ENCODE results near the gene FAM184B. TPM values are rescaled to one million over a fixed set of nuclear protein-coding genes. Genes with fewer than 3 reads are reported as not detected.

The FAM184B gene
- total and polyA plus RNA-seq, 11 donors = 0.04 to 0.08 TPM; not detected in 9

DNA sequence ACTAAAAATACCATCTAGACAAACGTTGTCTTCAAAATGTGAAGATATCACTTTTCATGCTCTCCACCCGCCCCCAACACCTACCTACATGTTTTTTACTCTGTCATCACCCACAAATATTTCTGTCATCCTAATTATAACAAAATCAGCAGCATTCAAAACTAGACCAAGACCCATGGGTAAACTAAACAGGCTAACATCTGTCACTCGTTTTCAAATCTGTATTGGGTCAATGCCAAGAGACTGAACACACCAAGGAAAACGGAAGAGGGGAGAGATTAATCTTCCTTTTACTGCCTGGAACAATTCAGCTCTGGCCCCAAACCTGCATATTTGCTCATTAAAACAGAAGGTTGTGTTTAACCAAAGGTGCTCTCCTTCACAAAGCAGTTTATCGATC is 17.5 kb downstream of the FAM184B start:
- no peak for TF ChIP-seq POLR2A (IDR thresholded peaks at IDR 0.05)
- TF ChIP-seq, protein P1, sequence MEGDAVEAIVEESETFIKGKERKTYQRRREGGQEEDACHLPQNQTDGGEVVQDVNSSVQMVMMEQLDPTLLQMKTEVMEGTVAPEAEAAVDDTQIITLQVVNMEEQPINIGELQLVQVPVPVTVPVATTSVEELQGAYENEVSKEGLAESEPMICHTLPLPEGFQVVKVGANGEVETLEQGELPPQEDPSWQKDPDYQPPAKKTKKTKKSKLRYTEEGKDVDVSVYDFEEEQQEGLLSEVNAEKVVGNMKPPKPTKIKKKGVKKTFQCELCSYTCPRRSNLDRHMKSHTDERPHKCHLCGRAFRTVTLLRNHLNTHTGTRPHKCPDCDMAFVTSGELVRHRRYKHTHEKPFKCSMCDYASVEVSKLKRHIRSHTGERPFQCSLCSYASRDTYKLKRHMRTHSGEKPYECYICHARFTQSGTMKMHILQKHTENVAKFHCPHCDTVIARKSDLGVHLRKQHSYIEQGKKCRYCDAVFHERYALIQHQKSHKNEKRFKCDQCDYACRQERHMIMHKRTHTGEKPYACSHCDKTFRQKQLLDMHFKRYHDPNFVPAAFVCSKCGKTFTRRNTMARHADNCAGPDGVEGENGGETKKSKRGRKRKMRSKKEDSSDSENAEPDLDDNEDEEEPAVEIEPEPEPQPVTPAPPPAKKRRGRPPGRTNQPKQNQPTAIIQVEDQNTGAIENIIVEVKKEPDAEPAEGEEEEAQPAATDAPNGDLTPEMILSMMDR (IDR thresholded peaks at IDR 0.05) = no peak
- WGBS, 4 donors = 30 to 46% (median 33%) methylated on average over 5 of the region's 5 CpGs
- Histone ChIP-seq H3K27me3 (no peaks in the 10 kb centered on the region), H3K9me3 (peaks cover 0 to 7% (median 0%) of the 10 kb centered on the region in 12 donors), H3K4me3 (no peak overlapping the region), H3K27ac (no peak overlapping the region), H3K4me1 (no peaks in the 10 kb centered on the region), H3K36me3 (no peaks in the 10 kb centered on the region)
- ATAC-seq (no peak), DNase-seq (no peak)
- intact Hi-C loops (cut with DNase I) = no loop called here

DNA sequence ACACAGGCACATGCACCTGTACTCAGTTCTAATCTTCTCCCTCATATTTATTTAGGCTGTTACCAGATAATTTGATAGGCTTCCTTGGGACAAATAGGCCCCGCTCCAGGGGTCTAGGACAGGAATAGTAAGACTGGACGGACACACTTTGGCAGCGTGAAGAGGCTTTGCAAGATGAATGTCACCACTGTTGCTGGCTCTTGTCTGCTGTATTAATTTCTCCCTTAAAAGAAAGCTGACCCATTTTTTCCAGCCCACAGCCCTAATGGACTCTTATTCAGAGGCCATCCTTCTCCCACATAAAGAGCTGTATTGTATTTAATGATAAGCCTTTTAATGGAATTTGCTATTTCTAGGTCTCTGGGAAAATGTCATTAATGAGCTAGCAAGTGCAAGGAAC is 18.0 kb downstream of the FAM184B start:
- Histone ChIP-seq H3K27ac (no peak overlapping the region), H3K27me3 (no peaks in the 10 kb centered on the region), H3K36me3 (no peaks in the 10 kb centered on the region), H3K4me3 (no peak overlapping the region), H3K9me3 (peaks cover 0 to 7% (median 0%) of the 10 kb centered on the region in 12 donors), H3K4me1 (no peaks in the 10 kb centered on the region)
- 63 to 78% (median 74%) methylated on average over 3 of the region's 3 CpGs for WGBS, 4 donors
- no peak for DNase-seq
- ATAC-seq = no peak
- TF ChIP-seq POLR2A (IDR thresholded peaks at IDR 0.05) = no peak
- intact Hi-C loops (cut with DNase I) = no loop called here

DNA sequence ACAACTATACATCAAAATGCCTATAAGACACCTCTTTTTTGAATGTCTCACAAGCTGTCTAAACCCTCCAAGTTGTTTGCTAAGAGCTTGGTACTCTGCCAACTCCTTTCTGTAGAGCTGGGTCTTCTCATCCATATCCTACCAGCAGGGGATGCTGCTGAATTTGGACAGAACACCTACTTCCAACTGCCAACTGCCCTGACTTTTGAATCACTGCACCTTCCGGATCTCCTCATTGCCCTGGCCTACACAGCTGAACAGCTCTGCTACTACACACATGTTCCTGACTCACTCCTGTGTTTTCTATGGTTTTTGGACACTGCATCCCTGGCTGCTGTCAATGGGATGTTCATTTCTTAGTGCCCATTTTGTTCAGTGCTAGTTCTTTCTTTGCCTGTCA is 18.7 kb downstream of the FAM184B start:
- Histone ChIP-seq H3K4me3 (no peak overlapping the region), H3K9me3 (peaks cover 0 to 7% (median 0%) of the 10 kb centered on the region in 12 donors), H3K36me3 (no peaks in the 10 kb centered on the region), H3K4me1 (no peaks in the 10 kb centered on the region), H3K27ac (no peak overlapping the region), H3K27me3 (no peaks in the 10 kb centered on the region)
- 67 to 85% (median 75%) methylated on average over 1 of the region's 1 CpG for WGBS, 4 donors
- TF ChIP-seq, protein P1 (IDR thresholded peaks at IDR 0.05) = no peak
- TF ChIP-seq POLR2A (IDR thresholded peaks at IDR 0.05) = no peak
- ATAC-seq = no peak
- DNase-seq = no peak
- intact Hi-C loops (cut with DNase I) = no loop called here

DNA sequence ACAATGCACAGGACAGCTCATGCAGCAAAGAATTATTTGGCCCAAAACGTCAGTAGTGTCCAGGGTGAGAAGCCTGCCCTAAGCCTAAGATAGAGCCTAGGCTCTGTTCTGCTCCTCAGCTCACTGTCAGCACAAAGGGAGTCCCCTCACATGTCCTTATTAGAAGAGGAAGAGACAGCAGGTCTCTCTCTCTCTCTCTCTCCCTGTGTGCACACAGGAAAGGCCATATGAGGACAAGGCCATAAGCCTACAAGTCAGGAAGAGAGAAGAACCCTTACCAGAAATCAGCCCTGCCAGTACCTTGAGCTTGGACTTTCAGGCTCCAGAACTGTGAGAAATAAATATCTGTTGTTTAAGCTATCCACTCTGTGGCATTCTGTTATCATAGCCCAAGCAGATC is 20.4 kb downstream of the FAM184B start:
- no peak for DNase-seq
- WGBS, 4 donors = 14 to 41% (median 38%) methylated on average over 1 of the region's 1 CpG
- Histone ChIP-seq H3K4me1 (no peaks in the 10 kb centered on the region), H3K27ac (no peak overlapping the region), H3K4me3 (no peak overlapping the region), H3K36me3 (no peaks in the 10 kb centered on the region), H3K9me3 (peaks cover 0 to 4% (median 0%) of the 10 kb centered on the region in 12 donors), H3K27me3 (no peaks in the 10 kb centered on the region)
- TF ChIP-seq, protein P1 (IDR thresholded peaks at IDR 0.05) = no peak
- TF ChIP-seq POLR2A (IDR thresholded peaks at IDR 0.05) = no peak
- intact Hi-C loops (cut with DNase I) = no loop called here
- no peak for ATAC-seq

DNA sequence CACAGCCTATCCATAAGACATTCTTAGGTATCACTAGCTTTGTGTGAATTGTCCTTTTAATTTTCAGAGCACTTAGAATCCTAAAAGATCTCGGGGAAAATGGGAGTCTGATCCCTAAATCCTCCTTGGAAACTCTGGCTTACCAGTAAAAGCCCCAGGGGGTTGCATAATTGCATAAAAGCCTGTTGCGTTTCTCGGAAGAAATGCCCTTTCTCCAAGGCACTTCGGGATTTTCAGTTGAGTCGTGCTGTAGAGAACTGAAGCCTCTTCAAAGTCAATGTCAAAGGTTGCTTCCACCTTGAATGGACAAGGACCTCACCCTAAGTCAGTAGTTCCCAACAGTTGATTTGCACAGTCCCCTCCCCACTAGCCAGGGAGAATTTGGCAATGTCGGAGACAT is 20.8 kb downstream of the FAM184B start:
- no peak for ATAC-seq
- H3K4me1 ChIP-seq = no peaks in the 10 kb centered on the region
- DNase-seq = no peak
- no peaks in the 10 kb centered on the region for H3K27me3 ChIP-seq
- H3K27ac ChIP-seq = no peak overlapping the region
- H3K4me3 ChIP-seq = no peak overlapping the region
- TF ChIP-seq, protein P1 (IDR thresholded peaks at IDR 0.05) = no peak
- TF ChIP-seq POLR2A (IDR thresholded peaks at IDR 0.05) = no peak
- H3K36me3 ChIP-seq = no peaks in the 10 kb centered on the region
- intact Hi-C loops (cut with DNase I) = no loop called here
- H3K9me3 ChIP-seq = peaks cover 0 to 4% (median 0%) of the 10 kb centered on the region in 12 donors
- WGBS, 4 donors = 61 to 68% (median 66%) methylated on average over 6 of the region's 6 CpGs

All from heart left ventricle (tissue), 16 donors.